Stimulated activated CD8-positive, alpha-beta memory T cell treated with anti-CD3 and anti-CD28 coated beads, Interleukin-12 subunit alpha, Interleukin-12 subunit beta, amount 100 ng/mL, for 24 hours (primary cell): Measurements from ENCODE around the gene ACTMAP.
"Not testable (repeated sequence)": the region's sequence is repeated elsewhere in the genome, so short reads cannot be mapped to it uniquely, and the experiment has no call there.

Experiments
- DNase-seq: peaks from one replicate; pipeline ENCODE4 v3.0.0-alpha.2; 2020; ENCODE audit errors: extremely low read depth

Gene ACTMAP

DNA sequence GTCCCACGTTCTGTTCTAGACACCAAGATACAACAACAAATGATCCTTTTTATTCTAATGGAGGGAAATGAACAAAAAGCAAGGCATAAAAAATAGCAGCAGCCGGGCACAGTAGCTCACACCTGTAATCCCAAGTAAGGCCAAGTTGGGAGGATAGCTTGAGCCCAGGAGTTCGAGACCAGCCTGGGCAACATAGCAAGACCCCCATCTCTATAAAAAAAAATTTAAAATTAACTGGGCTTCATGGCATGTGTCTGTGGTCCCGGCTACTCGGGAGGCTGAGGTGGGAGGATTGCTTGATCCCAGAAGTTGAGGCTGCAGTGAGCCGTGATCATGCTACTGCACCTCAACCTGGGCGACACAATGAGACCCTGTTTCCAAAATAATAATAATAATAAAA is 26.1 kb upstream of the ACTMAP start:
- DNase-seq: no peak

- no peak for DNase-seq
These were observed 25.4 kb upstream of the ACTMAP start for GRCh38 chr19:40775632-40776022.

DNA sequence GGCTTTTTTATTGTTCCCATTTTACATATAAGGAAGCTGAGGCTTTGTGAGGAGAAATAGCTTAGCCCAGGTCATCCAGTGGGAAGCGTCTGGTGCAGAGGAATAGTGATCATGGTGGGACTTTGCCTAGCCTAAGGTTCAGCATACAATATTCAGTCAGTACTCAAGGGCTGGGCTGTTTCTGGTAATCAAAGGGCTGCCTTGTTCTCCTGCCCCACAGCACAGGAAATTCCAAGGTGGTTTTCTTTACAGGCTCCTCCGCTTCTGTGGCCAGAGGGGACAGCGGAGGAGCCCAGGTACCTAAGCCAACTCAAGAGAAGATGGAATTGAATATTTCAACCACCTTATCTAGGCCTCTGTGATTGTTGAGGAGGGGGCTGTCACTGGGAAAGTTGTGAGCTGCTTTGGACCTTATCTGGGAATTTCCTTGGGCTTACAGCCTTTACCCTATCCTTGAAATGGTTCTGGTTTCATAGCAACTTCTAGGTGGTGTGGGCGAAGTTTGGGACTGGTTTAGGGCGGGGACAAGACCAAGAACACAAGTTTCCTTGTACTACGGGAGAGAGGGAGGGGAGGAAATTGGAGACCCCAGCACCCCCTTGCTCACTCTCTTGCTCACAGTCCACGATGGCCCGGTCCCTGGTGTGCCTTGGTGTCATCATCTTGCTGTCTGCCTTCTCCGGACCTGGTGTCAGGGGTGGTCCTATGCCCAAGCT is 24.8 kb upstream of the ACTMAP start, which contains the start of gene MIA:
Gene MIA, plus strand, starts transcription at position 606 of the 716 bp plus-strand sequence. Its CDS starts 22 bp downstream, at position 628.
- no peak for DNase-seq

GRCh38 chr19:40771101-40771862 is 21.0 kb upstream of the ACTMAP start:
- DNase-seq: not testable (repeated sequence)

DNA sequence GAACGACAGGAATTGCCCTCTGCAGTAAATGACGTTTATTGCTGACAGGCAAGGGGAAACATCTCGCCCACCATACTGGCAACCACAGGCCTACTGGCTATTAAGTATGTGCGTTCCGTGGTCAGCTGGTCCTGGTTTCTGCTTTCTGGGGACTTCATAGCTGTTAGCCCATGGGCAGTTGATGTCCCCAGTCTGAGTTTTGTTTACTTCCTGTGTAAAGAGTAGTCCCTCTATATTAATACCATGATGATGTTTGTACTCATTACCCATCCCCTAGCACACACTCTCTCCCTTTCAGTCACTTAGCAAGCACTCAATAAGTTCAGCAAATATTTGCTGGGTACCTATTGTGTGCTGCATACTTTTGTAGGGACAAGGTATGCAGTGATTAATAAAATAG is 18.6 kb upstream of the ACTMAP start:
- no peak for DNase-seq

DNA sequence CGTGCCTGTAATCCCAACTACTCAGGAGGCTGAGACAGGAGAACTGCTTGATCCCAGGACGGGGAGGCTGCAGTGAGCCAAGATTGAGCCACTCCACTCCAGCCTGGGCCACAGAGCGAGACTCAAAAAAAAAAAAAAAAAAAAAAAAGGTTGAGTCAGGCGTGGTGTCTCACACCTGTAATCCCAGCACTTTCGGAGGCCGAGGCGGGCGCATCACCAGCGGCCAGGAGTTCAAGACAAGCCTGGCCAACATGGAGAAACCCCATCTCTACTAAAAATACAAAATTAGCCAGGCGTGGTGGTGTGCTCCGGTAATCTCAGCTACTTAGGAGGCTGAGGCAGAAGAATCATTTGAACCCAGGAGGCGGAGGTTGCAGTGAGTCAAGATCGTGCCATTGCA is 16.1 kb upstream of the ACTMAP start:
- DNase-seq: not testable (repeated sequence)

DNA sequence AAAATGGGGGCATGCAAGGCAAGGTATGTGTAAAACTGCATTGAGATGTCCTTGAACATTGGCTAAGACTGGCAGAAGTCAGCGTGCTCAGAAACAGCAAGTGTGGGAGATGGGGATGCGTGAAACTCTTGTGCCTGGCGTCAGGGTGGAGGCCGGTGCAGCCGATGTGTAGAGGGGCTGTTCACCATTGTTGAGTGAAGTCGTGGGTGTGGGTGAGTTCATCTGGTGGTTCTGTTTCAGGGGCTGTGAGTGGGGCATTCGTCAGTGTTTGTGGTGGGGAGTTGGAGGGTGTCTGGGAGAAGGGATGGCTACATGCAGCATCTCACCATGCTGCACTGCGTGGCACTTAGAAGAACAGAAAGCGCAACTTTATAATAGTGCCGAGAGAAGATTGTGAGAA is 13.7 kb upstream of the ACTMAP start:
- no peak for DNase-seq

DNA sequence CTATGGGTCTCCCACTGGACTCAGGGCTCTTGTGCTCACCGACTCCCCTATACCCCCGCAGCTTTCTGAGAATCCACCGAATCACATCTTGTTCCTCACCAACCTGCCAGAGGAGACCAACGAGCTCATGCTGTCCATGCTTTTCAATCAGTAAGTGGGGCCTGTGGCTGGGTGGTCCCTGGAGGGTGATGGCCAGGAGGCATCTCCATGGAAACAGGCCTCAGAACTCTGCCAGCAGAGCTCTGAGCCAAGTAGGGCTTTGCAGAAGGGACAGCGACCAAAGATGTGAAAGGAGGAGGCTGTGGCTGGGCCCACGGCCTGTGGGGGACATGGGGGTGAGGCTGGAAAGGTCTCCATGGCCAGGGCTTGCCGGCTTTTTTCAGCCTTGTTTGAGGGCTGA is 13.2 kb upstream of the ACTMAP start:
- no peak for DNase-seq

DNA sequence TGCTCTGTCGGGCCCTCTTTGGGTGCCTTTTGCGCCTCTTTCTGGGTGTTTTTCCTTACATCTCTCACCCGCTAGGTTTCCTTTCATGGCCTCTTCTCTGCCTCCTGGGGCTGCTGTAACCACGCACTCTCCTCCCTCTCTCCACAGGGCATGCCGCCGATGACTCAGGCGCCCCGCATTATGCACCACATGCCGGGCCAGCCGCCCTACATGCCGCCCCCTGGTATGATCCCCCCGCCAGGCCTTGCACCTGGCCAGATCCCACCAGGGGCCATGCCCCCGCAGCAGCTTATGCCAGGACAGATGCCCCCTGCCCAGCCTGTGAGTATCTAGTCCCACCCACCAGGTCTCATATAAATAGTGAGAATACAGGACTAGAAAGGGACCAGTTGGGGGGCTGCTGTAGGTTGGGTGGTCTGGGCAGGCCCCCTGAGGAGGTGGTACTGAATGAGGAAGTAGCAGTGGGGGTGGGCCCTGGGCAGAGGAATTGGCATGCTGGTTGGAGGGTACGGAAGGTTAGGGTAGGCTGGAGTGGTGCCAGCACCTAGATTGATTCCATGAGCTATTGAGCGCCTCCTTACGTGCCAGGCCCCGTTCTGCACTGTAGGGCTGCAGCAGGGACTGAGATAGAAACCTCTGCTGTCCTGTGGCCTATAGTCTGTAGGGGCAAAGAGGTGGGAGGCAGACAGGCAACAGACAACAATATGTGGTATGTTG is 12.6 kb upstream of the ACTMAP start:
- DNase-seq: no peak

DNA sequence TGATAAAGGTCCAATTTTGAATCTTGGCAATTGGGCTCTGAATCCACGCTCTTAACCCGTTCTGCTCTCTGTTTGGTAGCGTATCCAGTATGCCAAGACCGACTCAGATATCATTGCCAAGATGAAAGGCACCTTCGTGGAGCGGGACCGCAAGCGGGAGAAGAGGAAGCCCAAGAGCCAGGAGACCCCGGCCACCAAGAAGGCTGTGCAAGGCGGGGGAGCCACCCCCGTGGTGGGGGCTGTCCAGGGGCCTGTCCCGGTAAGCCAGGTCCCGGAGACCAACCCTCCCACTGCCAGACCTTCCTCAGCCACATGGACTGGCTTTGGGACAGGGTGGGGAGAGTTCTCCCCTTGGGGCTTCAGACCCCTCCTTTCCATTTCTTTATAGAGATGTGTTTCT is 9.1 kb upstream of the ACTMAP start:
- DNase-seq: no peak

DNA sequence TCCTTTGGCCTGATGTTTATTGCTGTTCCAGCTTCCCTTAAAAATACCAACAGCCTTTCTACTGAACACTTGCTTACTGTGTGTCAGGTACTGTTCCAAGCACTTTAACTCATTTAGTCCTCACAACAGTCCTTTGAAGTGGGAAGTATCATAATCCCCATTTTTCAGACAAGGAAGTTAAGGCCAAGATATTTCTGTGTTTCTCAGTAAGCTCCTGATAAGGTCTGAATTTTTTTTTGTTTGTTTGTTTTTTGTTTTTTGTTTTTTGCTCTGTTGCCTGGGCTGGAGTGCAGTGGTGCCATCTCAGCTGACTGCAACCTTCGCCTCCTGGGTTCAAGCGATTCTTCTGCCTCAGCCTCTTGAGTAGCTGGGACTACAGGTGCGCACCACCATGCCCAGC is 8.2 kb upstream of the ACTMAP start:
- DNase-seq: no peak

DNA sequence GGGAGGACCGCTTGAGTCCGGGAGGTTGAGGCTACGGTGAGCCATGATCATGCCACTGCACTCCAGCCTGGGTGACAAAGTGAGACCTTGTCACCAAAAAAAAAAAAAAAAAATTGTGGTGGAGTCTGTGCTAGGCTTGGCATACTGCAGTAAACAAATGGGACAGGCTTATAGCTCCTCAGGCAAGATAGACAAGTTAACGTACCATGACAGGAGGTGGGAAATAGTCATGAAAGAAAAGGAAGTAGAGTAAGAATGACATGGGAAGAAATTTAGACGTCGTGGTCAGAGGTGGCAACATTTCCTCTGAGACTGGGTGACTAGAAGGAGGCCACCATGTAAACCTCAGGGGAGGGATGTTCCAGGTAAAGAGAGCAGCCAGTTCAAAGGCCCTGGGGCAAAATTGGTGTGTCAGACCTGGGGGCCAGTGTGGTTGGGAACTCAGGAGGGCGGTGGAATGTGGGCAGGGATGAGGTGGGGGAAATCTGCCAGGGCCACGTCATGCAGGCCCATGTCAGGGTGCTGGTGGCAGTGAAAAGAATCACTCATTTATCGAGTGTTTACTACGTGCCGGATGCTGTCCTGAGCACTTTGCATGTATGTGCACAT is 6.3 kb upstream of the ACTMAP start:
- no peak for DNase-seq

- no peak for DNase-seq
These were observed 5.5 kb upstream of the ACTMAP start for GRCh38 chr19:40755791-40756190.

DNA sequence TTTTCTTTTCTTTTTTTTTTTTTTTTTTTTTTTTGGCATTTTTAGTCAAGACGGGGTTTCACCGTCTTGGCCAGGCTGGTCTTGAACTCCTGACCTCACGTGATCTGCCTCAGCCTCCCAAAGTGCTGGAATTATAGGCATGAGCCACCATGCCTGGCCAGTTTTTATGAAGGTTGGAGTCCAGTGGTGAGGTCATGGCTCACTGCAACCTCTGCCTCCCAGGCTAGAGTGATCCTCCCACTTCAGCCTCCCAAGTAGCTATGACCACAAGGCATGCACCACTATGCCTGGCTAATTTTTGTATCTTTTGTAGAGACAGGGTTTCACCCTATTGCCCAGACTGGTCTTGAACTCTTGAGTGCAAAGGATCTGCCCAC is 5.0 kb upstream of the ACTMAP start:
- DNase-seq: no peak

- DNase-seq: no peak
These were observed 4.5 kb upstream of the ACTMAP start for GRCh38 chr19:40754611-40755247.

DNA sequence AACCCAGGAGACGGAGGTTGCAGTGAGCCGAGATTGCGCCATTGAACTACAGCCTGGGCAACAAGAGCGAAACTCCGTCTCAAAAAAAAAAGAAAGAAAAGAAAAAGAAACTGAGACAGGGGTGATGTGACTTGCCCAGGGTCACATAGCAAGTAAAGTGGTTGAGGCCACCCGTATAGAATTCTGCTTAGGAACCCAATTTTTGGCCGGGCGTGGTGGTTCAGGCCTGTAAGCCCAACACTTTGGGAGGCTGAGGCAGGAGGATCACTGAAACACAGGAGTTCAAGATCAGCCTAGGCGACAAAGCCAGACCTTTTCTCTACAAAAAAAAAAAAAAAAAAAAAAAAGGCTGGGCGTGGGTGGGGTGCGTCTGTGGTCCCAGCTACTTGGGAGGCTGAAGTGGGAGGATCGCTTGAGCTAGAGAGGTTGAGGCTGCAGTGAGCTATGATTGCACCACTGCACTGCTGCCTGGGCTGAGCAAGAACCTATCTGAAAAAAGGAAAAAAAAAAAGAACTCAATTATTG is 2.0 kb upstream of the ACTMAP start:
- no peak for DNase-seq

GRCh38 chr19:40750874-40751537 is 729 bp upstream of the ACTMAP start, which contains the start of gene SNRPA:
Gene SNRPA, plus strand, starts transcription at chr19:40751203. Its CDS starts 206 bp downstream, at chr19:40751409.
- DNase-seq: peak; percentile 90

- no peak for DNase-seq
These were observed 2.7 kb downstream of the ACTMAP start for GRCh38 chr19:40747536-40747935.

DNA sequence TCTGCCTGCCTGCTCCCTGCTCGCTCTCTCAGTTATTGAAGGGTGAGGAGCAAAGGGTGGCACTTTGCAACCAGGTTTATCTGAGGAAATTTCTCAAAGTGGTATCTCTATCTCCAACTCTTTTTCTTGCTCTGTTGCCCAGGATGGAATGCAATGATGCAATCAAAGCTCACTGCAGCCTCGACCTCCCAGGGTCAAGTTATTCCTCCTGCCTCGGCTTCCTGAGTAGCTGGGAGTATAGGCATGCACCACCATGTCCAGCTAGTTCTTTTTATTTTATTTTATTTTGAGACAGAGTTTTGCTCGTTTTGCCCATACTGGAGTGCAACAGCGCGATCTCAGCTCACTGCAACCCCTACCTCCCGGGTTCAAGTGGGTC is 4.9 kb downstream of the ACTMAP start:
- no peak for DNase-seq

GRCh38 chr19:40744554-40745401 is 5.5 kb downstream of the ACTMAP start:
- no peak for DNase-seq
